Endothelial cell of hepatic sinusoid (primary cell): ENCODE results near the gene KHDRBS2.

Experiments
- in situ Hi-C: cut with HindIII; loops from 2 replicates; pipeline ENCODE4 v1.10.0; 2017; ENCODE audit warnings: low sequenced_read_pairs

The KHDRBS2 gene

DNA sequence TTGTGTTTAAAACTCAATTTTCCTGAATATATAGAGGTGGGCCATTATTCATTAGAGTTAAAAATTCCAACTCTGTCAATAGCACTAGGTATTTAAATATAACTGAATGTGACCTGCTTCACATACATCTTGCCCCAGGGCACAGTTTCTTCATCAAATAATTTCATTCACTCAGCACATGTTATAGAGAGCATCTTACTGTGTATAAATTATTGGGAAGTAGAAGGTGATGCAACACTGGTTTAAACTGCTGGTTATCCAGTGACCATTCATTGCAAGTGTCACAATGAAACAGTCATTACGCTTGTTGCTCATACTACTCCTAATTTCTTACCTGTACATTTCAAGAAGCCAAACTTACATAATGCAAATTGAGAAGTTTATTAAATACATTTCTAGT is 93.4 kb downstream of the KHDRBS2 start:
- in situ Hi-C loops, result no loop called here

- in situ Hi-C loops, result no loop called here
These were observed 110.8 kb downstream of the KHDRBS2 start for GRCh38 chr6:62175195-62175594.

GRCh38 chr6:62174548-62174947 is 111.5 kb downstream of the KHDRBS2 start:
- in situ Hi-C loops, result no loop called here

- in situ Hi-C loops, result no loop called here
These were observed 118.3 kb downstream of the KHDRBS2 start for GRCh38 chr6:62167736-62168135.

DNA sequence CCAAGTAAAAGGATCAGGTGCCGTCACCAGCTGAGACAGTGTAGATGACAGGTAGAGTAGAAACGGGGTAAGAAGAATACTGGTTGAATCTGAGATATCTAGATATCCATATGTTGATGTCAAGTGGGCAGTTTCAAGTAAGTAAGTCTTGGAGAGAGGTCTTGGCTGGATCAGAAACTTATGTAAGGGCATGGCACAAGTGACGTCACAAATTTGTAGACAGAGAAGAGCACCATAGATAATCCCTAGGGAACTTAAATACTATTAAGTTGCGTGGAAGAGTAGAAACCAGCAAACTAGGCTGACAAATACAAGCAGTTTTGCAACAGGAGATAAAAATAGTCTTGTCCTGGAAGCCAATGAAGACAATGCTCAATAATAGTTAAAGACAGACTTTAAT is 123.2 kb downstream of the KHDRBS2 start:
- in situ Hi-C loops, result no loop called here

DNA sequence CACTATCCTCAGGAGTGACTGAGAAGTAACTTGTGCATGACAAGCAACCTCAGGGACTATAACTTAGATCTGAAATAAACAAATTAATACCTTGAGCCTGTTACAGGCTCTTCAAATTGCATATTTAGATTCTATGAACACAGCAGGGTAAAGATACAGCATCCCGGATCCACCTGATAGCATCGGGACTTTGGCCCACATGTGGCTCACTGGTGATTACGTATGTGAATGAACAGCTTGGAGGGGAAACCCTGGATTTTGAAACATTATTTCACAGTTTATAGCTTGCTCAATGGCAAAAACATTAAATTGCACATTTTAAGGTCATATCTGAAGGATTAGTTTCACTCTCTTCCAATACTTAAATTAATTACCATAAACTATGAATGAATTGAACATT is 133.2 kb downstream of the KHDRBS2 start:
- in situ Hi-C loops, result no loop called here

DNA sequence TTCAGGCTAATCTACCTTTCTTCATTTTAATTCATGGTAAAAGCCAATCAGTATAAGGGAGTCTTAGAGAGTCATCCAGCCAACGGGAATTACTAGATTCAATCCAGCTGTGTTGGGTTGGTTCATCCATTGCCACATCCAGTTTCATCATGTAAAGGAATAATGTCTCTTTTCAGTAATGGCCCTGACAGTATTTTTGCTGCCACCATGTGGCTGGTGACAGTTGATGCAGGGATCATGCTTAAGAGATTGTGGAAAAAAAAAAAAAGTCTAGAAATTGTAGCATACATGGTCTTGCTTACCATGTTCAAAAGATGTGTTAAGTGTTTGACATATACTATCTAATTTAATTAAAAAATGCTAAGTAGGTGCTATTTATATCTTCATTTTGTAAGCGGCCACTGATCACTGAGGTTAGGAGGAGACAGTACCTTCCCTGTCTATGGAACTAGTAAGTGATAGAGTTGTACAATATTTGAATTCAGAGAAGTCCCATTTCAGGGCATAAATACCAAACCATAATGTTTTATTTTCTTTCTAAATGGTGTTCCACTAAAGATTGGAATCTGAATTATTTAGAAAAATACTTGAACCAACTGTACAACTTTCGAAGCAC is 135.9 kb downstream of the KHDRBS2 start:
- in situ Hi-C loops, result no loop called here

GRCh38 chr6:62146954-62147853 is 138.8 kb downstream of the KHDRBS2 start:
- in situ Hi-C loops, result no loop called here

DNA sequence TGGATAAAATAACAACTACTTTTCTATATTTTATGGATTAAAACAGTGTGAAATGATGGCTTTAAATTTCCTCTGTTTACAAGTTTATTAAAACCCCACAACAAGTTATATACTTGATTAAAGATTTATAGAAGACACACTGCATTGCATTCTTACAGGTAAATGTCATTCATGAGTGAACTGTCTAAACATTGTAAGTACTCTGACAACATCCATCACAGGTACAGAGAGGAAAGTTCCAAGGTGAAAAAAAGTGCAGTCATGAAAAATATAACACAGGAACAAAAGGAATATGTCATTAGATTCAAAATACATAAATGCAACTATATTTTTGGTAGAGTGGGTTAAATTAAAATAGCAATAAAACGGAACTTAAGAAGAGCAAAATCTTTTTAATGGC is 156.9 kb downstream of the KHDRBS2 start:
- in situ Hi-C loops, result no loop called here

- in situ Hi-C loops, result no loop called here
These were observed 166.6 kb downstream of the KHDRBS2 start for GRCh38 chr6:62119401-62119800.

- in situ Hi-C loops, result no loop called here
These were observed 182.7 kb downstream of the KHDRBS2 start for GRCh38 chr6:62103186-62103859.

GRCh38 chr6:62102387-62102786 is 183.6 kb downstream of the KHDRBS2 start:
- in situ Hi-C loops, result no loop called here

DNA sequence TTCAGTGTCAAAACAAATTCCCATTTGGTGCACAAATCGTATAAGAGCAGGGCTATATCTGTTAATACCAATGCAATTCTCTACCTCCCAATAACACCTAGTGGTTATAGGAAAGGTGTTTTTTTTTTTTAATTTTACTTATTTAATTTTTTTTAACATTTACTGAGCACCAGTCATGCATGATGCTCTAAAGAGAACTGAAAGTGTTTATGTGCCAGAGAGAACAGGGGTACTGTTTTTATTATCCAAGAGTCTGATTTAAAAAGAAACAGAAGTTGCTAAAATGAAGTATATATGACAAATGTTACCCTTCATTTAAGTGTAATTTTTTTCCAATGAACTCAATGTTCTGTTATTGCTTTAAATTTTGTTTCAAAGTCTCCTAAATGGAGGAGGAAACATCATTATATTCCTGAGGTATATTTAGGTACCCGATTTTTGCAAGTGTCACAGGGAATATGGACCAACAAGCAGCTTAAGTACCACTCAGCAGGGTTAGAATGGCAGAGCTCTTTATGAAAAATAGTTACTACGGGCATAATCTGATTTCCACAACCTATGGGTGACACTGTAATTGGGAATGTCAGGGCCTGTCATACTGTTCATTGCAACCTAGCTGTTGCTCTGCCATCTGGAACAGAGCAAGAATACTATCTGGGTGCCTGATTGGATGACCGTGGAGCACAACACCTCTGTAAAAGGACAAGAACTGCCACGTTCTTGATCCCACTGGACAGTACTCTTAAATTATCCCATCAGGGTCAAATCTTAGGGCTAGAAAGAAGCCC is 195.4 kb downstream of the KHDRBS2 start:
- in situ Hi-C loops, result no loop called here

- in situ Hi-C loops, result no loop called here
These were observed 196.2 kb downstream of the KHDRBS2 start for GRCh38 chr6:62089781-62090180.

GRCh38 chr6:62086047-62086446 is 200.0 kb downstream of the KHDRBS2 start:
- in situ Hi-C loops, result no loop called here

GRCh38 chr6:62075869-62076268 is 210.2 kb downstream of the KHDRBS2 start:
- in situ Hi-C loops, result no loop called here

DNA sequence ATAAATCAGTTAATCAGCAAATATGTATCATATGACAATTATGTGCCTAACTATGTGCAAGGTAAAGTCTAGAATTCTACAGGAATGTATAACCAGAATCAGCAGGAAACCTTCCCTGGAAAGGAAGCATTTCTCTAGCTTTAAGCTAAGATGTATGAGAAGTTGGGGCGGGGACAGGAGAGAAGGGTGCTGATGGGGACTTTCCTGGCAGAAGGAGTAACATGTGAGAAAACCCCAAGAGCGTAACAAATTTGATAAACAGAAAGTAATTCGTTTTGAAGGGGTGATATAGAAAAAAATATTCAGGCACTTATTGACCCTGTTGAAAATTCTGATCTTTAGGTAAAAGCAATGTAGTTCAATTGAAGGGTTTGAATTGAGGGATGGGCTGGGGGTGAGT is 226.1 kb downstream of the KHDRBS2 start:
- in situ Hi-C loops, result no loop called here

GRCh38 chr6:62057300-62057699 is 228.7 kb downstream of the KHDRBS2 start:
- in situ Hi-C loops, result no loop called here

DNA sequence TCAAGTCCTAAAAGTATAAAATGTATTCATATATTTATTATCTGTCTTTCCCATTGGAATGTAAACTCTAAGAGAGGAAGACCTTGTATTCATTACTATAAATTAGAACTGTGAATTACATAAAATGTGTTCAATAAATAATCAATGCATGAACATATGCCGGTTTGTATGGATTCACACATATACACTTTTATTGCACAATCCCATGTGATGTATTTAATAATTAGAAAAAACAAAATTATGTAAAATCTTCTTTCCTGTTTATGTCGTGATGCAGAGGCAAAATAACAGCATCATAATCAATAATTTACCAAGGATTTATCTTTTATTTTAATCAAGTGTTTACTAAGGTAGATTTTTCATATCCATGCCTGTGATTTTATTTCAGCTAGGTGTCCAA is 240.5 kb downstream of the KHDRBS2 start:
- in situ Hi-C loops, result no loop called here

DNA sequence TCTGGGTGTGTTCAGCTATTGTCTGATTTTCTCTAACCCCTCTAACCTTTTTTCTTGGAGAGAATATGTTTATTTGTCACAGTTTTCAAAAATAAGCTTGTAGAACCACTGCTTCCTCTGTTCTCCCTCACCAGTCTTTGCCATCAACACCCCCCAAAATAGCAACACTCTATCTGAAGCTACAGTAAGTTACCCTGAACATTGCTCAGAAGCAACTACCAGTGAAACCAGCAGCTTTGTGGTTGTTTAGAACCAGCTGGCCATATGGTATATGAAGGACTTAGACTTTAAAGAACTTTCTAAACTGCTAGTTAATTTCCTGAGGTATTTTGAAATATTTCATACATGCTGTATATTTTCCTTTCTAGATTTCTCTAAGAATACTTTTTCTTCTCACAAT is 242.9 kb downstream of the KHDRBS2 start:
- in situ Hi-C loops, result no loop called here

DNA sequence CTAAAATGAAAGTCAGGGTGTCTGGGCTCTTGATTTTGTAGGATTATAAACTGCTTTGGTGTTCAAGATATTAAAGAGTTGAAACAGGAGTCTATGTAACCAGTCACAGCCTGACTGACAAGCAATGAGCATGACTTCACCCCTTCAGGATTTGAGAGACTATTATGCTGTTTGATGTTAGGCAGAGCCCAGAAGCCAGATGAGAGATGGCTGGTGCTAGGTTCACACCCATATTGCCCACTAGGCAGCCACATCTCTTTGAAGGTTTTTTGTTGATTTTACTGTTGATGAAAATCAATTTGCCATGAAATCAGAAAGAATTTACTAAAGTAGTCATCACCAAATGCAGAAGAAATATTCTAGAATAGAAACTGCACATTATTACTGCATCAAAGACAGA is 243.6 kb downstream of the KHDRBS2 start:
- in situ Hi-C loops, result no loop called here
